Stimulated activated naive CD4-positive, alpha-beta T cell (primary cell): ENCODE data around the gene TRPT1.

ENCODE experiments used
- DNase-seq, 6 experiments: peaks; one replicate each; lab custom pipeline; 2025; lab: John Stamatoyannopoulos, UW

Gene TRPT1

DNA sequence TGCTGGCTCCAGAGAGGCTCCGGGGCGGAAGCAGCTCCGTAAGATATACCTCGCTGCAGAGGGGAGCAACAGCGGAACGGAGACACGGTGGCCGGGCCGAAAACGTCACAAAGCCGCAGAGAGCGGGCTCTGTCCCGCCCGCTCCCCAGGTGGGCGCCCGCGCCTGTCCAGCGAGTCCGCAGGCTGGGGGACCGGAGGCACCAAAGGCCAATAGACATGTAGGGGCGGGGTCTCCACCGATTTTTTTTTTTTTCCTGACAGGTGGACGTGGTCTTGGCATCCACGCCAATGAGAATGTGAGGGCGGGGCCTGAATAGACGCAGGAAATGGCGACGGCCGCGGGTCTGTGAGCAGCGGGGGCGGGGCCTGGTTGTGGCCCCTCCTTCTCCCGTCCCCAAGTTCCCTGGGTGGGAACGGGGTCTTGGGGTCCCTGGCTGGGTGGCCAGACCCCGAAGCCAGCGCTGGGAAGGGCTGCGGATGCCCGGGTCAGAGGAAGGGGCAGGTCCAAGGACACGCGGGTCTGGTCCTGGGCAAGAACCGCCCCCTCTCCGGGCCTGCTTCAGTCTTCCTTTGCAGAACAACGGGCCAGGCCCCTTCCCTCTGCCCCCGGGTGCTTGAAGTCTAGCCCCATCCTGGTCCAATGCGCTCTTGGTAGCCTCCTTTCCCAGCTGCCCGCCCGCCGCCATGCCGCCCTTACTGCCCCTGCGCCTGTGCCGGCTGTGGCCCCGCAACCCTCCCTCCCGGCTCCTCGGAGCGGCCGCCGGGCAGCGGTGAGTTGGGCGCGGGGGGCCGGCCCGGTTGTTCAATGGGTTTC, 4.4 kb upstream of the TRPT1 start, which contains the start of gene DNAJC4:
Gene DNAJC4, plus strand, starts transcription at position 378 of the 814 bp plus-strand sequence. Its CDS starts 307 bp downstream, at position 685.
- peak; percentile 78 to 87 (median 82) for DNase-seq

- DNase-seq = no peak
Measured at GRCh38 chr11:64229744-64230170, 3.8 kb upstream of the TRPT1 start.

DNA sequence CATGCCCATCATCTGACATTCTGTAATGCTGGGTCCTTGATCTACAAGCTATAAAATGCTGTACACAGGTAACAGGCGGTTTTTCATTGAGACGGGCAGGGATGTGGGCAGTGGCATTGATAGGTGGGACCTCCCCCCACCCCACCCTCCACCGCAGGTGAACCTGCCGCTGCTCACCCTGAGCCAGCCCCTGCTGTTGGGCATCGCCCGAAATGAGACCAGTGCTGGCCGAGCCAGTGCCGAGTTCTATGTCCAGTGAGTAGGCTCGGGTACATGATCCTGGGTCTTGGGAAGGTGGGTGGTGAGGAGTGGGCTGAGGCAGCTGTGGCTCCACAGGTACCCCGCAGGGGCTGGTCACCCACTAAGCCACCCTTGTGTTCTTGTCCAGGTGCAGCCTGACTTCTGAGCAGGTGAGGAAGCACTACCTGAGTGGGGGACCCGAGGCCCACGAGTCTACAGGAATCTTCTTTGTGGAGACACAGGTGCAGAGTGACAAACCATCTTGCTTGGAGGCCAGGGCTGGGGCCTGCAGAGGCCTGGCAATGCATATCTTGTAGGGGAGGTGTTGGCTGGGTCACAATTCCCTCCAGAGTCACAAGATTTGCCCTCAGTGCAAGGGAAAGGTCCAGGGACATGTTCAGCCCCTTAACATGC, 3.2 kb upstream of the TRPT1 start:
- no peak for DNase-seq

DNA sequence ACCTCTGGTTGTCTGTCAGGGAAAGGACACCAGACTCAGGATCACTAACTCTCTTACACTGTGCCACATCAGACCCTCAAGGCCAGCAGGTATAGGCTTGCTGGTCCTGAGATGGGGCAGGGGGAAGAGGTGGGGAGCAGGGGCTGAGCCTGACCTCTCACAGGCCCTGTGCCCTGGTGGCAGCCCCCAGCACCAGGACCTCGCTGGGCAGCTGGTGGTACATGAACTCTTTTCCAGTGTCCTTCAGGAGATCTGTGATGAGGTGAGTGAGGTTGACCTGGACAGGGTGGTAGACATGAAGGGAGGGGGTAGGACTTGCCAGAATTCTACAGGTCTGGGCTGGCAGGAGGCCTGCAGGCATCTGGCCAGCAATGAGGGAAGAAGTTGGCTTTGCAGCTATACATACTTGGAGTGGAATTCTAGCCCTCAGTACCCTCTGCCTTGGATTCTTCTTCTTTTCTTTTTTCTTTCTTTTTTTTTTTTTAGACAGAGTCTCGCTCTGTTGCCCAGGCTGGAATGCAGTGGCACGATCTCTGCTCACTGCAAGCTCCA, 1.5 kb upstream of the TRPT1 start:
- no peak for DNase-seq

GRCh38 chr11:64226507-64227051, 593 bp upstream of the TRPT1 start:
- peak; percentile 24 to 63 (median 44) for DNase-seq

GRCh38 chr11:64224891-64225607, 937 bp downstream of the TRPT1 start:
- DNase-seq = no peak

- DNase-seq = no peak
Measured at GRCh38 chr11:64224151-64224890, 1.7 kb downstream of the TRPT1 start.

DNA sequence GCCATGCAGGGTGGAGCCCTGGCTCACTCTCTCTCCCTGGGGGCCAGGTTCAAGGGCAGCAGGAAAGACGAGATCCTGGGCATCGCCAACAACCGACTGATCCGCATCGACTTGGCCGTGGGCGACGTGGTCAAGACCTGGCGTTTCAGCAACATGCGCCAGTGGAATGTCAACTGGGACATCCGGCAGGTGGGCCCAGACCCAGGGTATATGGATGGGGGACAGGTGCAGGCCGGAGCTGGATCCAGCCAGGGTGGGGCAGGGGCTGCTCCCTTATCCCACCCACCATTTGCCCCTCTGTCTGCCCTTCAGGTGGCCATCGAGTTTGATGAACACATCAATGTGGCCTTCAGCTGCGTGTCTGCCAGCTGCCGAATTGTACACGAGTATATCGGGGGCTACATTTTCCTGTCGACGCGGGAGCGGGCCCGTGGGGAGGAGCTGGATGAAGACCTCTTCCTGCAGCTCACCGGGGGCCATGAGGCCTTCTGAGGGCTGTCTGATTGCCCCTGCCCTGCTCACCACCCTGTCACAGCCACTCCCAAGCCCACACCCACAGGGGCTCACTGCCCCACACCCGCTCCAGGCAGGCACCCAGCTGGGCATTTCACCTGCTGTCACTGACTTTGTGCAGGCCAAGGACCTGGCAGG, 2.9 kb downstream of the TRPT1 start:
- no peak for DNase-seq

DNA sequence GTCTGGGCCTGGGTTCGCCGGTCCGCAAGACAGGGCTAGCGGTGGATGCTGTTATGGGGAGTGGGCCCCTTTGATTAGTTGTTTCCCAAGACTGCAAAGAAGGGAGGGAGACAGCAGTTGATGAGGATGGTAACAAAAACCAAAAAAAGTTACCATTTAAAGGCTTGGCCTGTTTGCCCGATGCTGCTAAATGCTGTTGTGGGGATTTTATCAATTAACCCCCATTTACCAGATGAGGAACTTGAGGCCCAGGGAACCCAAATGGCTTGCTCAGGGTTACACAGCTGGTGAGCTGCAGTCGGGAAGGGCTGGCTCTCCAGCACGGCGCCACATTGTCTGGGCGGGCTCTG, 3.4 kb downstream of the TRPT1 start:
- no peak for DNase-seq

DNA sequence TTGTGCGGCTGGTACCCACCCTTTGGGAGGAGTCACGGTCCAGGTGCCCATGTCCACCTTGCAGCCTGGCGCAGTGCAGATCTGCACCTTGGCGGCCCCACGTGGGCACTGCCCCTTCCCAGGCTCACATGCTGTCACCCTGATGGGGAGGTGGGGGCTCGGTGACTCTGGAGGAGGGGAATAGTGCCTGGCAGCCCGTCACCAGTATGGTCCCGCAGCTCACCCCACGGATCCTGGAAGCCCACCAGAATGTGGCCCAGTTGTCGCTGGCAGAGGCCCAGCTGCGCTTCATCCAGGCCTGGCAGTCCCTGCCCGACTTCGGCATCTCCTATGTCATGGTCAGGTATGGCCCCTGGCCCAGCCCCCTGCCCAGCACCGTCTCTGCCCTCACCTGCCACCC, 5.2 kb downstream of the TRPT1 start:
- DNase-seq = no peak

GRCh38 chr11:64220271-64220670, 5.7 kb downstream of the TRPT1 start:
- no peak for DNase-seq

GRCh38 chr11:64219755-64220154, 6.2 kb downstream of the TRPT1 start:
- no peak for DNase-seq

- no peak for DNase-seq
Measured at GRCh38 chr11:64219354-64219684, 6.7 kb downstream of the TRPT1 start.

DNA sequence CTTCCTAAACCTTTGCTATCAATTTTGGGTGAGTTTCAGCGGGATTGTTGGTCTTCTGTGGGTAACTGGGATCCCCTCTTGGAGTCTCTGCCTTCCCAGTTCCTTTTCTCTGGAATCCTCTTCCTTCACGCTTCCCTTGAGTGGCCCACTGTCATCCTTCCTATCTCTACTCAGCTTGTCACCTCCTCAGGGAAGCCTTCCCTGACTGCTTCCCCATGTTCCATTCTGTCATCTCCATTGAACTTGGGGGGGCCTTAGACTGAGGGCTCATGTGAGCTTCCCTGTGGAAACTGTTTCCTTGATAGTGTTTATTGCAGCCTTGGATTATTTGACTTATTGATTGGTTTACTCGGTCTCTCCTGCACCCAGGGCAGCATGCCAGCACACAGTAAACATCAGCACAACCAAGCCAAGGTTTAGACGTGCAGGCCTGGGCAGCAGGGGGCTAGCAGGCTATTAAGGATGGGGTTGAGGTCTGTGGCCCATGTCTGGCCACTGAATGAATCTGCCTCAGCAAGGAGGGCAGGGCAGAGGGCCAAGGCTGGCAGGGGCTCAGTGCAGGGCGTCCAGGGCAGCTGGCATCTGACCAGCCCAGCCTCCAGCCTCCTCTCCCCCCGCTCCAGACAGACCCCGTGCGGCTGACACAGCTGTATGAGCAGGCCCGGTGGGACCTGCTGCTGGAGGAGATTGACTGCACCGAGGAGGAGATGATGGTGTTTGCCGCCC, 7.2 kb downstream of the TRPT1 start:
- DNase-seq = no peak

GRCh38 chr11:64216879-64217278, 9.1 kb downstream of the TRPT1 start:
- DNase-seq = no peak

- DNase-seq = no peak
Measured at GRCh38 chr11:64211181-64211872, 14.7 kb downstream of the TRPT1 start.

GRCh38 chr11:64210301-64211020, 15.5 kb downstream of the TRPT1 start:
- DNase-seq = no peak

DNA sequence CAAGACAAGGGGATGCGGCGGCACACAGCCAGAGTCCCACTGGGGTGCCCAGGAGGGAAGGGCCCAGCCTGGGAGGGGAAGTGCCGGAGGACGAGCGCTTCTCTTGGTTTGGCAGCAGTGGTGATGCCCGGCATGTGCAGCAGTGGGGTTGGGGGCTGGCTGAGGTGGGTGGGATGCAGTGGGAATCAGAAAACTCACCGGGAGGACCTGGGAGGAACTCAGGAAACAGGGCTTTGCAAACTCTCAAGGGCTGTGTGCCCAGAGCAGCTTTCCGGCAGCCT, 16.5 kb downstream of the TRPT1 start:
- DNase-seq = no peak

DNA sequence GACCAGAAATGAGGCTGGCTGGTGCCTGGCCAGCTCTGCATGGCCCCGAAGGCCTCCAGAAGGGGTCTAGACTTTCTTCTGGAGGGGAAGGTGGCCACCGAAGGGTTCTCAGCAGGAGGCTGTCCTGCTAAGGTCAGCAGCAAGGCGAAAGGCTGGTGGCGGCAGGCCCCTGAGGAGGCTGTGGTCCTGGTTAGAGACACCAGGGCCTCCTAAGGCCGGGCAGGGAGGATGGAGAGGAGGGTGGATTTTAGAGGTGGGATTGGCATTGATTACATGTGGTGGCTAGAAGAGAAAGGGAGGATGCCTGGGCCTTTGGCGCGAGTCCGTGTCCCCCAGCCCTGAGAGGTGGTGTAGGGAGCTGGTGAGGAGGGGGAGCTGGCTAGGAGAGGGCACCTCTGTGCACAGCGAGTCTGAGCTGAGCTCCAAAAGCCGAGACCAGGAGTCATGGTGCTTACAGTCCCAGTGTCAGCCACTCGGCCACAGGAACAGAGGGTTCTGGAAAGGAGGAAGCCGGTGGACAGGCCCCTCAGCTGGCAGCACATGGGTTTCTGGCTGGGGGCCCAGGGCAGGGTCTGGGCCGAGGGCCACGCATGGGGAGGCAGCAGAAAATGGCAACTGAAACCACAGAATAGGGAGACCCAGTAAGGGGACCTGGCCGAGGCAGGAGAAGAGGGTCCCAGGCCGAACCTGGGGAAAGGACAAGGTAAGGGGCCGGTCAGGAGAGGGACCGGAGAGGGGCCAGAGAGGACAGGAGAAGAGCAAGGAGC, 17.0 kb downstream of the TRPT1 start:
- no peak for DNase-seq
